Lower lobe of right lung (tissue), 2 donors: ENCODE results near the gene ALDH9A1. TPM values are rescaled to one million over a fixed set of nuclear protein-coding genes. Genes with fewer than 3 reads are reported as not detected.

Experiments
- ATAC-seq, 2 donors: fragments of 200-7000 bp; cut with Tn5 transposase; one replicate each; pipeline ENCODE4 v1.9.1; 2020 to 2022; ENCODE audit warnings: mild to moderate bottlenecking in 2 of 2, moderate library complexity in 2 of 2
- DNase-seq: peaks from one replicate; pipeline ENCODE4 v3.0.0-alpha.2; 2020
- H3K27ac ChIP-seq: fragments of 200-600 bp; one replicate; pipeline ENCODE4 v1.8.0; 2022
- H3K27me3 ChIP-seq: fragments of 200-600 bp; one replicate; pipeline ENCODE4 v1.8.0; 2022; ENCODE audit warnings: low read depth
- H3K36me3 ChIP-seq: fragments of 200-600 bp; one replicate; pipeline ENCODE4 v1.8.0; 2022; ENCODE audit warnings: mild to moderate bottlenecking
- H3K4me1 ChIP-seq: fragments of 200-600 bp; one replicate; pipeline ENCODE4 v1.8.0; 2022
- H3K4me3 ChIP-seq: fragments of 200-600 bp; one replicate; pipeline ENCODE4 v1.8.0; 2022; ENCODE audit warnings: mild to moderate bottlenecking
- H3K9me3 ChIP-seq: fragments of 200-600 bp; one replicate; pipeline ENCODE4 v1.8.0; 2022
- CTCF ChIP-seq: fragments of 200-600 bp; IDR thresholded peaks from one replicate; pipeline ENCODE4 v1.8.0; 2022; ENCODE audit warnings: antibody characterized with exemption, mild to moderate bottlenecking
- intact Hi-C: fragments of 100-400 bp; cut with DNase I; formaldehyde crosslinking; loops from one replicate; pipeline ENCODE4 v1.11.0; 2022
- total RNA-seq: library from RNA; stranded (reverse); fragmentation: NEBNext Ultra II Directional; extraction: Animal tissue kit (Norgen Biotek cat#: 25700); gene quantifications from one replicate; pipeline ENCODE4 v1.2.1, GENCODE V29; 2021
- donor health status: DM: no; HTN: yes; CAD: no; lungs with severe emphysema.

The ALDH9A1 gene
- total RNA-seq, 1 donor from 2014 or later: 63.0 TPM

- no peak for TF ChIP-seq CTCF
- DNase-seq: no peak
- Histone ChIP-seq H3K27ac (no peak overlapping the region), H3K36me3 (no peaks in the 10 kb centered on the region), H3K9me3 (no peaks in the 10 kb centered on the region), H3K27me3 (no peaks in the 10 kb centered on the region), H3K4me1 (no peaks in the 10 kb centered on the region), H3K4me3 (no peak overlapping the region)
- intact Hi-C loops: no loop called here
- no peak for ATAC-seq
These were observed 74.7 kb downstream of the ALDH9A1 start for GRCh38 chr1:165623624-165624023.

GRCh38 chr1:165619647-165620151 is 78.7 kb downstream of the ALDH9A1 start:
- Histone ChIP-seq H3K9me3 (no peaks in the 10 kb centered on the region), H3K4me3 (no peak overlapping the region), H3K36me3 (no peaks in the 10 kb centered on the region), H3K27ac (no peak overlapping the region), H3K4me1 (peaks cover 5% of the 10 kb centered on the region), H3K27me3 (no peaks in the 10 kb centered on the region)
- intact Hi-C loops: no loop called here
- TF ChIP-seq CTCF: no peak
- ATAC-seq (no peak), DNase-seq (no peak)

- H3K27ac ChIP-seq: no peak overlapping the region
- H3K4me1 ChIP-seq: peaks cover 5% of the 10 kb centered on the region
- DNase-seq (no peak), ATAC-seq (peak; percentile 41 to 45)
- H3K4me3 ChIP-seq: no peak overlapping the region
- TF ChIP-seq CTCF: no peak
- intact Hi-C loops: no loop called here
- peaks cover 3% of the 10 kb centered on the region for H3K27me3 ChIP-seq
- no peaks in the 10 kb centered on the region for H3K9me3 ChIP-seq
- no peaks in the 10 kb centered on the region for H3K36me3 ChIP-seq
These were observed 81.3 kb downstream of the ALDH9A1 start for GRCh38 chr1:165616987-165617546.

GRCh38 chr1:165616054-165616612 is 82.2 kb downstream of the ALDH9A1 start:
- H3K36me3 ChIP-seq: no peaks in the 10 kb centered on the region
- no peak overlapping the region for H3K27ac ChIP-seq
- no peak for TF ChIP-seq CTCF
- intact Hi-C loops: no loop called here
- ATAC-seq: peak; percentile 96 to 98
- no peak overlapping the region for H3K4me3 ChIP-seq
- peaks cover 5% of the 10 kb centered on the region for H3K4me1 ChIP-seq
- no peak for DNase-seq
- H3K27me3 ChIP-seq: peaks cover 3% of the 10 kb centered on the region
- no peaks in the 10 kb centered on the region for H3K9me3 ChIP-seq

Other genes starting within 250 kb of the ALDH9A1 start
- gene LRRC52, start 154.6 kb downstream of the ALDH9A1 start, total RNA-seq: 0.44 TPM
- 216 TPM for gene MGST3, start 67.3 kb downstream of the ALDH9A1 start, total RNA-seq
- gene TMCO1, start 70.3 kb upstream of the ALDH9A1 start, total RNA-seq: 76.3 TPM
- gene UCK2, start 129.1 kb upstream of the ALDH9A1 start, total RNA-seq: 8.3 TPM